Fibroblast of peridontal ligament (primary cell): ENCODE results near the gene ZDHHC3.

Source experiments
- DNase-seq: peaks from one replicate; pipeline ENCODE4 v3.0.0-alpha.2; 2010; ENCODE audit errors: extremely low read depth

ZDHHC3 gene

GRCh38 chr3:44893097-44893496 is 82.9 kb downstream of the ZDHHC3 start:
- peak; percentile 79 for DNase-seq

GRCh38 chr3:44892689-44893088 is 83.3 kb downstream of the ZDHHC3 start:
- DNase-seq, result peak; percentile 38

GRCh38 chr3:44890852-44891251 is 85.1 kb downstream of the ZDHHC3 start:
- DNase-seq, result no peak

GRCh38 chr3:44890258-44890657 is 85.7 kb downstream of the ZDHHC3 start:
- no peak for DNase-seq

GRCh38 chr3:44887101-44887500 is 88.9 kb downstream of the ZDHHC3 start:
- no peak for DNase-seq

GRCh38 chr3:44886561-44886960 is 89.4 kb downstream of the ZDHHC3 start:
- DNase-seq, result no peak

GRCh38 chr3:44885618-44886017 is 90.4 kb downstream of the ZDHHC3 start:
- DNase-seq, result peak; percentile 89

- DNase-seq, result peak; percentile 93
Observed at GRCh38 chr3:44883999-44884431, 92.0 kb downstream of the ZDHHC3 start.

GRCh38 chr3:44883213-44883955 is 92.6 kb downstream of the ZDHHC3 start:
- no peak for DNase-seq

GRCh38 chr3:44880284-44880683 is 95.7 kb downstream of the ZDHHC3 start:
- no peak for DNase-seq

- no peak for DNase-seq
Observed at GRCh38 chr3:44877333-44877732, 98.6 kb downstream of the ZDHHC3 start.

- no peak for DNase-seq
Observed at GRCh38 chr3:44875596-44875995, 100.4 kb downstream of the ZDHHC3 start.
